HG03025 (cell line): ENCODE results near the gene KRT7.
"Not testable (repeated sequence)": the region's sequence is repeated elsewhere in the genome, so short reads cannot be mapped to it uniquely, and the experiment has no call there.

Source experiments
- ATAC-seq: cut with Tn5 transposase; IDR thresholded peaks from one replicate; pipeline ENCODE4 v1.9.1; 2021; ENCODE audit warnings: mild to moderate bottlenecking, moderate library complexity; ENCODE audit not compliant: unreplicated experiment, low FRiP score

The KRT7 gene

DNA sequence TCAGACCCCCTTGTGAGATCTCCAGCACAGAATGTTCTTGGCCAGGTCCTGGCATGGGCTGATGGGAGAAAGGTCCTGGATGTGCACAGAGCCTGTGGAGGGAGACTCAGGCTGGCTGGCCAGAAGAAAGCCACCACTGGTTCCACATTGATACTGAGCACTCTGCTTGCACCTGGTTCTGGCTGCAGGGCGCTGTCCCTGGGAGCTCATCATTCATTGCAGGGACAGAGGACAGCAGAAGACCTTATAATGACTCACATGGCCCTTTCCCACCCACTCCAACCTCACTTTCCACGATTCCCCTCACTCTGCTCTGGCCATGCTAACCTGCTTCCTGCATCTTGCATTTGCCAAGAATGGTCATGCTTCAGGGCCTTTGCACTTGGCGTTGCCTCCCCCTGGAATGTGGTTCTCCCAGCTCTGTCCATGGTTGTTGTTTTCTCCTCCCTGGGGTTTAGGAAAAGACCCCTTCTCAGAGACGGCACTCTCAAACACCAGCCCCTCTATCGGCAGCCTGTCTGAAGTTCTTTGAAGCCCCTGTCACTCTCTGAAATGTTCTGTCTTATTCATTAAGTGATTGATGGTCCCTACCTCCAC is 10.3 kb downstream of the KRT7 start:
- ATAC-seq, result no peak

- no peak for ATAC-seq
These were observed 11.0 kb downstream of the KRT7 start for GRCh38 chr12:52243856-52244614.

GRCh38 chr12:52244615-52244994 is 11.6 kb downstream of the KRT7 start:
- ATAC-seq, result no peak

GRCh38 chr12:52245259-52245961 is 12.4 kb downstream of the KRT7 start:
- no peak for ATAC-seq

DNA sequence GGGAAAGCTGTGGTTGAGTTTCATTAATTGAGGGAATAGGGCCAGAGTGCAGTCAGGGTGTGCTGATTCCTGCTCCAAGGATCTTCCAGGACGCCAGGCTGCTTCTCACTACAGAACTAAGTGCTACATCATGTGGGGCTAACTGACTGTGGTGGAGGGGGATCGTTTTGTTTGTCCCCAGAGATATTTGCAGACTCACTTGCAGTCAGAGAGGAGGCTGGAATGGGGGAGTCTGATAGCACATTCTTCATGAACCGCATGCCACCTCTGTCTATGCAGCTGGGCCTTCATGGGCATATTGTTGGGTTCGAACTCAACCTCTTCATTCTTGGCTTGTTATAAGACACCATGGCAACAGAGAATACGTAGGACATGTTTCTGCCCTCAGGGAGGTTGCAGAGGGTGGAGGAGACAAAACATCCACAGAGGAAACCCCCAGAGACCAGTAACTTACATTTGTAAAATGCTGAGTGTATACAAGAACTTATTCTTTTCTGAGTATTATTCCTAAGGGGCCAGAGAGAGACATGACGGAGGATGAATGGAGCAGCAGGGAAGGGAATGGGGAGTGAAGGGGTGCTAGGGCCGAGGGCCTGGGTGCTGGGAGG is 13.0 kb downstream of the KRT7 start:
- ATAC-seq, result no peak

GRCh38 chr12:52246720-52247621 is 13.9 kb downstream of the KRT7 start:
- ATAC-seq, result no peak

- no peak for ATAC-seq
These were observed 14.8 kb downstream of the KRT7 start for GRCh38 chr12:52247622-52248540.

DNA sequence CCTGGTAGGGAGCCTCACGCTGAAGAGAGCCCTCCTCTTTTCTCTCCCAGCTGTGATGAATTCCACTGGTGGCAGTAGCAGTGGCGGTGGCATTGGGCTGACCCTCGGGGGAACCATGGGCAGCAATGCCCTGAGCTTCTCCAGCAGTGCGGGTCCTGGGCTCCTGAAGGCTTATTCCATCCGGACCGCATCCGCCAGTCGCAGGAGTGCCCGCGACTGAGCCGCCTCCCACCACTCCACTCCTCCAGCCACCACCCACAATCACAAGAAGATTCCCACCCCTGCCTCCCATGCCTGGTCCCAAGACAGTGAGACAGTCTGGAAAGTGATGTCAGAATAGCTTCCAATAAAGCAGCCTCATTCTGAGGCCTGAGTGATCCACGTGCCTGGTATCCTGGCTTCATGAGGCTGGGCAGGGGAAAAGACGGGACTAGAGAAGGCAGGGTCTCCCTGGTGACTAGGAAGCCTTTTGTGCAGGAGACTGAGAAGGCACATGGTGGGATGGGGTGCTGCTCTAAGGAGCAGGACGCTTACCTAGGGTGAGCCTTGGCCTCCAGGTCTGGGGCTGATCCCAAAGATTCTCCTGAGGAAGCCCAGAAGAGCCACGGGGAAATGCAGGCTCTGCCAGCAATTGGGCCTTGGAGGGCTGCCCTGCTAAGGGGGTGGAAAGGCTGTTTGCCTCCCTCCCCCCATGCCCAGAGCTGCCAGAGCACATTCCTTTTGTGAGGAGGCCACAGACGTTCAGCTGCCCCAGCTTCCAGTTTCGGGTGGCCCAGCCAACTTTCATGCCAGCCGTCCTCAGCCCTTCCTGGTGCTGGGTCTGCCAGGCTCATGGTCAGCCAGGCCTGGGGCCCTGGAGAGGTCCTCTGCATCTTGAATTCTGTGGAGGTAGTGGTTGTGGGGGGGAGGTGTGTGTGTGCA is 15.8 kb downstream of the KRT7 start:
- no peak for ATAC-seq

DNA sequence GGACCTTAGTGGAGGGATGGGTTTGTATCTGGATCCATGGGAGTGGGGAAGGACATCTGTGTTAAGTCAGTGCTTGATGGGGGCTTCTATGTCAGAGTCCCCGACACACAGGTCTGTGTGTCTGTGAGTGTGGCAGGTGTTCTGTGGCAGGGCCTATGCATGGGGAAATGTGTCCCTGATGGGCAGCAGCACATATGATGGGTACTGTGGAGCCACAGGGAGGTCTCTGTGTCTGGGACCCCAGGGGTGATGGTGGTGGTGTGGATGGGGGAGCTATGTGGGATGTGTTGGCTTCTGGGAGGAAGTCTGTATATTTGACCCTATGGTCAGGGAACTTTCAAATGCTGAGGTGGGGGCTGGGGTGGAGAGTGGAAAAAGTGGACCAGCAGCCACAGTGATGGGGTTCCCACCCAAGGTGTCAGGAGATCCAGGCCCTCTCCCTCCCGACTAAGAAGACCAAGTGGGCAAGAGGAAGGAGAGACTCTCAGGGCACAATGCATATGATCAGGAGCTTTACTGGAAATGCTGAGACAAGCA is 16.5 kb downstream of the KRT7 start:
- ATAC-seq, result no peak

GRCh38 chr12:52250048-52250990 is 17.3 kb downstream of the KRT7 start:
- no peak for ATAC-seq

DNA sequence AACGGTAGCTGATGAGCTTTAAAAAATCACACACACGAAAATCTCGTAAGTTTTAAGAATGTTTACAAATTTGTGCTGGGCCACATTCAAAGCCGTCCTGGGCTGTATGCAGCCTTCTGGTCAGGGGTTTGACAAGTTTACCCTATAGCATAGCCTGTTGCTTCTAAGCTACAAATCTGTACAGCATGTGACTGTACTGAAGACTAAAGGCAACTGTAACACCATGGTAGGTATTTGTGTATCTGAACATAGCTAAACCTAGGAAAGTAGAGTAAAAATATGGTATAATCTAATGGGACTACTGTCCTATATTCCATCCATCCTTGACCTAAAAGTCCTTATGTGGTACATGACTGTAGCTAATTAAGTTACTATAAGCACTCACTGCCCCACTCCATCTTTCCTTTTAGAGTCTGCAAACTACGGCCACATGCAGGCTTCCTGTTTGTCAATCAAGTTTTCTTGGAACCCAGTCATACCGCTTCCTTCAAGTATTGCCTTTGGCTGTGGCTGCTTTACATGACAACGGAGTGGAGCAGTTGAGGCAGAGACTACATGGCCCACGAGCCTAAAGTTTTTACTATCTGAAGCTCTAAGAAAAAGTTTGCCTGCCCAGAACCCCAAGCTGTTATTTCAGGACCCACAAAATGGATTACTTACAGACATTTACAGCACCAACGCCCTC is 18.5 kb downstream of the KRT7 start:
- no peak for ATAC-seq

DNA sequence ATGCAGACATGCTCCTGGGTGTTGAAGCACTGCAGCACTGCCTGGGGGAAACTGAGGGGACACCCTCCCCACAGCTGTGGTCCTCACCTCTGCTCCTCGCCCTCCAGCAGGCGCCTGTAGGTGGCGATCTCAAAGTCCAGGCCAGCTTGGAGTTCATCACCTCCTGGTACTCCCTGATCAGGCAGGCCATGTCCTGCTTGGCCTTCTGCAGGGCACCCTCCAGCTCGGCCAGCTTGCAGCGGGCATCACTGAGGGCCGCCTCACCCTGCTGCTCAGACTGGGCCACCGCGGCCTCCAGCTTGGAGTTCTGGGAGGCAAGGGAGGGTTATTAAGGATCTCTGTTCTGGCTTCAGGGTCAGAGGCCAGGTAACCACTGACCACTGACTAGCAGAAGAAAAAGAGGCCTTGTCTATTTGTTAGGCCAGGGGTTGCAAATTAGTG is 19.2 kb downstream of the KRT7 start:
- ATAC-seq, result not testable (repeated sequence)

GRCh38 chr12:52252728-52253343 is 19.8 kb downstream of the KRT7 start:
- no peak for ATAC-seq

DNA sequence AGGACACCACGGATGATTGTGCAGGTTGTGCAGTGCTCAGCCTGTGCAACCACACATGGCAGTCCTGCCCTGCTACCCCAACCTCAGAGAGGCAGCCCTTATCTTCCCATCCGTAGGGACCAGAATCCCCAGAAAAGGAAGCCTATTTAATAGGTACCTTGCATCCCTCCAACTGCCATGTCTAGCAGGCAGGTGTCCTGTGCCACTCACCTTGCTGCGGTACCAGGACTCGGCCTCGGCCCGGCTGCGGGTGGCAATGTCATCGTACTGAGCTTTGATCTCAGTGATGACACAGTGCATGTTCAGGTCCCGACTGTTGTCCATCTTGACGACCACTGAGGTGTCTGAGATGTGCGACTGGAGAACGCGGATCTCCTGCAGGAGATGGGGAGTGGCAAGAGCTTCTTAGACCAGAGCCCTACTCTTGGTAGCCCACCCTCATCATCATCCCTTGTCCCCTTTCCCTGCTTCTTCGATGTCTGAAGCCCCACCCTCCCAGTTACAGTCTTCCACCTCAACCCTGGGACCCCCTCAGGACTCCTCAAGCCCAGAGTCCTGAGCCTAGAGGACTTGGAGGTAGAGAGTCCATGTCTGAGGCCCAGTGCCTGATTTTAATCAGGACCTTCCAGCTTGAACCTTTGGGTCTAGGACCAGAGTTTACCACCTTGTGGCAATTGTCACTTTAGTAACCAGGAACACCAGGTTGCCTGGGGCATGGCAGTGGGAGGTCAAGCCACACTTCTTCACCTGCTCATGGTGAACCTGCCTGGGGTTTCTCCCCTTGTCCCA is 20.5 kb downstream of the KRT7 start:
- ATAC-seq, result no peak
